ENCODE results near the gene ACTR2. TPM values are rescaled to one million over a fixed set of nuclear protein-coding genes. Genes with fewer than 3 reads are reported as not detected.

Gene ACTR2
- total RNA-seq, 1 donor from 2014 or later, result 279 TPM

DNA sequence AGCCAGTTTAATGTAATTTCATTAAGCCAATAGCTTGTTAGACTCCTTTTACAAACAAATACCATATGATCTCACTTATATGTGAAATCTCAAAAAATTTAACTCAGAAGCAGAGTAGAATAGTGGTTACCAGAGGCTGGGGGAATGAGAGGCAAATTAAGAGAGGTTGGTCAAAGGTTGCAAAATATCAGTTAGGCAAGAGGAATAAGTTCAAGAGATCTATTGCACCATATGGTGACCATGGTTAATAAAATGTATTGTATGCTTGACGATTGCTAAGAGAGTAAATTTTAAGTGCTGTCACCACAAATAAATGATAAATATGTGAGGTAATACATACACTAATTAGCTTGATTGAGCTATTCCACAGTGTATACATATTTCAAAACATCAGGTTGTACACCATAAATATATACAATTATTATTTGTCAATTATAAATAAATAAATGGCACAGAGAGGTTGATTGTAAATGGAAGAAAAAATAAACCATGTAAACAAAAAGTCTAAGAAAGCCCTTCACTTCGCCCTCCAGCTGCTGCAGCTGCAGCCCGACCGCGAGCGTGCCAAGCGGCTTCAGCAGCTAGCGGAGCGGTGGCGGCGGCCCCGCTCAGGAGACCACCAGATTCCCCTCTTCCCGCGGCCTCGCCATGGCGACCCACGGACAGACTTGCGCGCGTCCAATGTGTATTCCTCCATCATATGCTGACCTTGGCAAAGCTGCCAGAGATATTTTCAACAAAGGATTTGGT, 23.0 kb upstream of the ACTR2 start:
- DNase-seq (no peak), ATAC-seq (no peak)
- H3K9me3 ChIP-seq, result no peaks in the 10 kb centered on the region
- H3K27me3 ChIP-seq (ENCODE audit: low read depth), result no peaks in the 10 kb centered on the region
- no peaks in the 10 kb centered on the region for H3K4me1 ChIP-seq
- no peak overlapping the region for H3K4me3 ChIP-seq
- intact Hi-C loops (cut with DNase I), result no loop called here
- TF ChIP-seq, protein P1, sequence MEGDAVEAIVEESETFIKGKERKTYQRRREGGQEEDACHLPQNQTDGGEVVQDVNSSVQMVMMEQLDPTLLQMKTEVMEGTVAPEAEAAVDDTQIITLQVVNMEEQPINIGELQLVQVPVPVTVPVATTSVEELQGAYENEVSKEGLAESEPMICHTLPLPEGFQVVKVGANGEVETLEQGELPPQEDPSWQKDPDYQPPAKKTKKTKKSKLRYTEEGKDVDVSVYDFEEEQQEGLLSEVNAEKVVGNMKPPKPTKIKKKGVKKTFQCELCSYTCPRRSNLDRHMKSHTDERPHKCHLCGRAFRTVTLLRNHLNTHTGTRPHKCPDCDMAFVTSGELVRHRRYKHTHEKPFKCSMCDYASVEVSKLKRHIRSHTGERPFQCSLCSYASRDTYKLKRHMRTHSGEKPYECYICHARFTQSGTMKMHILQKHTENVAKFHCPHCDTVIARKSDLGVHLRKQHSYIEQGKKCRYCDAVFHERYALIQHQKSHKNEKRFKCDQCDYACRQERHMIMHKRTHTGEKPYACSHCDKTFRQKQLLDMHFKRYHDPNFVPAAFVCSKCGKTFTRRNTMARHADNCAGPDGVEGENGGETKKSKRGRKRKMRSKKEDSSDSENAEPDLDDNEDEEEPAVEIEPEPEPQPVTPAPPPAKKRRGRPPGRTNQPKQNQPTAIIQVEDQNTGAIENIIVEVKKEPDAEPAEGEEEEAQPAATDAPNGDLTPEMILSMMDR (IDR thresholded peaks at IDR 0.05), result no peak
- H3K27ac ChIP-seq, result no peak overlapping the region
- H3K36me3 ChIP-seq, result no peaks in the 10 kb centered on the region

DNA sequence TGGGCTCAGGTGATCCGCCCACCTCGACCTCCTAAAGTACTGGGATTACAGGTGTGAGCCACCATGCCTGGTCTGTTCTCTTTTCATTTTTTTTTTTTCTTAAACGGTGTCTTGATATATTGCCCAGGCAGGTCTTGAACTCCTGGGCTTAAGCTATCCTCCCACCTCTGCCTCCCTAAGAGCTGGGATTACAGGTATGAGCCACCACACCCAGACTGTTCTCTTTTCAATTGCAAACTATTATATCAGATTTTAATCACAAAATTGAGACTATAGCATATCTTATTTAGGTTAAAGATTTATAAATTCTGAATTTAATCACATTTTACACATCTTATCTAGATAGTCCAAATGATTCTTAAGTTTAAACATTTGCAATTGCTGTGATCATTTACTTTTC, 15.5 kb upstream of the ACTR2 start:
- ATAC-seq (no peak), DNase-seq (no peak)
- H3K4me3 ChIP-seq, result no peak overlapping the region
- intact Hi-C loops (cut with DNase I), result no loop called here
- TF ChIP-seq, protein P1 (IDR thresholded peaks at IDR 0.05), result no peak
- H3K4me1 ChIP-seq, result no peaks in the 10 kb centered on the region
- H3K36me3 ChIP-seq, result no peaks in the 10 kb centered on the region
- no peaks in the 10 kb centered on the region for H3K9me3 ChIP-seq
- no peaks in the 10 kb centered on the region for H3K27me3 ChIP-seq (ENCODE audit: low read depth)
- H3K27ac ChIP-seq, result no peak overlapping the region

DNA sequence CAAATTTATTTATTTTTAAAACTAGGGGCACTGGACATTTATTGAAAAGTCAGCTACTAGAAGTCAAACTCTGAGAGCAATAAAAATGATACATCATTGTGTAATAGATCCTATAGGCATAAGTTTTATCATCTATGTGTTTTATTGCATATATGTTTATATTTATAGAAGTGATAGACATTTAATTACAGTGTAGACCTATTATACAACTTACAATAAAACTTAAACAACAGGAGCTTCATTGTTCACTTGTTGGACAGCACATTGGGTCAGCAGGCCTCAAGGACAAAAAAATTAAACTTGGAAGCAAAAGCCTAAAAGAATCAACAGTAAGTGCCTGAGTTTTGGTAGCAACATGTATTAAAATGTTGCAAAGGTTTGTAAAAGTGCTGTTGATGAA, 15.0 kb upstream of the ACTR2 start:
- ATAC-seq (no peak), DNase-seq (no peak)
- TF ChIP-seq, protein P1 (IDR thresholded peaks at IDR 0.05), result no peak
- Histone ChIP-seq H3K27ac (no peak overlapping the region), H3K27me3 (ENCODE audit: low read depth) (no peaks in the 10 kb centered on the region), H3K36me3 (no peaks in the 10 kb centered on the region), H3K4me1 (no peaks in the 10 kb centered on the region), H3K9me3 (no peaks in the 10 kb centered on the region), H3K4me3 (no peak overlapping the region)
- intact Hi-C loops (cut with DNase I), result no loop called here

DNA sequence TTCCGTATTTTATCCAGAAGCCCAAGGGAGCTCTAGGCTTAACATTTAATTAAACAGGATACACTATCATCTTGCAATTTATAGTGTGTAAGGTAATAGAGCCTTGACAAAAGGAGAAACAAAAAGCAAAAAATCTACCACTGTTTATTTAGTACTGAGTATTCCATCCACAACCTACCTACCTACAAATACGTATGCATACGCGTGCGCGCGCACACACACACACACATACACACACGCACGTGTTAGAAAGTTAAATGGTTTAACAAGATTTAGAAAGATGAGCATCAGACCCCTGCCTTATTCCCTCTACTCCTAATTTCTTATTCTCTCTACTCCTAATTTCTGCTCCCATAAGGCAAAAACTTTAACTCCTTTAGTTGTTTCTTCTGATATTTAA, 14.6 kb upstream of the ACTR2 start:
- H3K4me1 ChIP-seq, result no peaks in the 10 kb centered on the region
- TF ChIP-seq, protein P1 (IDR thresholded peaks at IDR 0.05), result no peak
- H3K27ac ChIP-seq, result no peak overlapping the region
- DNase-seq (no peak), ATAC-seq (no peak)
- H3K36me3 ChIP-seq, result no peaks in the 10 kb centered on the region
- no peaks in the 10 kb centered on the region for H3K27me3 ChIP-seq (ENCODE audit: low read depth)
- intact Hi-C loops (cut with DNase I), result no loop called here
- H3K4me3 ChIP-seq, result no peak overlapping the region
- H3K9me3 ChIP-seq, result no peaks in the 10 kb centered on the region

DNA sequence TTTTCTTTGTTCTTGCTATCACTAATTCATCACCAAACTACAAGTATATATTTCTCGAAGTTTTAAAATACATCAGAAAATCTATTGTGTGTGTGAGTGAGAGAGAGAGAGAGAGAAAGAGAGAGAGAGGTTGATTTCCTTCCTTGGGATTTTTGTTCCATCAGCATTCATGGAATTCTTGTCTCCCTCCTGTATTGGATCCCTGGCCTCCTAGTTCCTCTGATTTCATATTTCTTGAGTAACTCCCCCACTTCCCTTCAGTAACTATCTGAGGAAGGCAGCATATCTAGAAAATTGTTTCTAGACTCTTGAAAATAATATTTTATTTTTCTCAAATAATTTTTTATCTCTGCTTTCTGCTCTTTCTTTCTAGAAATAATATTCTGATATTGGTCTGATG, 13.3 kb upstream of the ACTR2 start:
- H3K4me1 ChIP-seq, result no peaks in the 10 kb centered on the region
- no peaks in the 10 kb centered on the region for H3K27me3 ChIP-seq (ENCODE audit: low read depth)
- intact Hi-C loops (cut with DNase I), result no loop called here
- H3K36me3 ChIP-seq, result no peaks in the 10 kb centered on the region
- TF ChIP-seq, protein P1 (IDR thresholded peaks at IDR 0.05), result no peak
- ATAC-seq, result no peak
- no peak overlapping the region for H3K27ac ChIP-seq
- no peak overlapping the region for H3K4me3 ChIP-seq
- no peak for DNase-seq
- no peaks in the 10 kb centered on the region for H3K9me3 ChIP-seq
